Loucy (cell line): Measurements from ENCODE around the gene CTIF.

Experiments used
- CTCF ChIP-seq: fragments of 200-600 bp; sonication (generic); conservative IDR thresholded peaks from 2 replicates; pipeline ENCODE4 v1.5.1; 2014; ENCODE audit warnings: mild to moderate bottlenecking, antibody characterized with exemption, low read length
- EZH2phosphoT487 ChIP-seq: fragments of 200-600 bp; IDR thresholded peaks from 2 replicates; pipeline ENCODE4 v1.6.1; 2018; ENCODE audit warnings: antibody characterized with exemption, mild to moderate bottlenecking, moderate library complexity, borderline replicate concordance

GRCh38 chr18:48757367-48757766 lies 218.5 kb downstream of the CTIF start:
- TF ChIP-seq CTCF (no peak), EZH2phosphoT487 (no peak)
